CD4-positive, alpha-beta T cell treated with Interleukin-6 at 100 ng/mL for 8 hours (primary cell): ENCODE measurements around the gene LRRC8A.

Source experiments
- DNase-seq: peaks from one replicate; pipeline ENCODE4 v3.0.0-alpha.2; 2020; ENCODE audit warnings: mixed read lengths, low spot score

Gene LRRC8A

DNA sequence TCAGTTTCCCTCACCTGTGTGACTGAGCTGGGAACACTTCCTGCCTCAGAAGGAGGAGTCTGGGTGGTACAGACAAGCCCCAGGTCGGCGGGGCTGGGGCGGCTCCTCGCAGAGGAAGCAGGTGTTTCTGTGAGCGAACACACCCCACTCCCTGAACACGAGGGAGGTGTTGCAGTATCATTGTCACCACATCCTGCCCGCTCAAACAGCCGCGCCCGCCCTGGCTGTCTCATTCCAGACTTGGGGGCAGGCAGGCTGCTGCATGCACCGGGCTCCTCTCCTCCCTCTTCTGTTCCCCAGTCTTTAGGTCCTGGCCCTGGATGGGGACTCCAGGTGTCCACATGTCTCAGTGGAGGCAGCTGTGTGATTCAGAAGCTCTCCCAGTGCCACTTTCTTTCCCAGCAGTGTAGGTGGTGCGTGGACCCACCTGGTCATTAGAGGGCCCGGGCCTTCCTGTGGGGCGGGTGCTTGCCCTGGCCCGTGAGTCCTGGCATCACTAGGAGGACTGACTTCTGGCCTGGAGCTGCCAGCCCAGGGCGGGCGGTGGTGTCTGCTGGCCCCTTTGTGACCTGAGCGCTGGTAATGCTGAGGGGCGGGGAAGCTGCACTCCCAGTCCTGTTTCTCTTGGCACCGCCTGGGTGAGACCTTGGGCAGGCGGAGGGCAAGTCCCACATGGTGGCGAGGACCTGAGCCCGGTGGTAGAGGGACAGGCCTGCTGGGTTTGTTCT lies 20.6 kb downstream of the LRRC8A start:
- DNase-seq = peak; percentile 92

DNA sequence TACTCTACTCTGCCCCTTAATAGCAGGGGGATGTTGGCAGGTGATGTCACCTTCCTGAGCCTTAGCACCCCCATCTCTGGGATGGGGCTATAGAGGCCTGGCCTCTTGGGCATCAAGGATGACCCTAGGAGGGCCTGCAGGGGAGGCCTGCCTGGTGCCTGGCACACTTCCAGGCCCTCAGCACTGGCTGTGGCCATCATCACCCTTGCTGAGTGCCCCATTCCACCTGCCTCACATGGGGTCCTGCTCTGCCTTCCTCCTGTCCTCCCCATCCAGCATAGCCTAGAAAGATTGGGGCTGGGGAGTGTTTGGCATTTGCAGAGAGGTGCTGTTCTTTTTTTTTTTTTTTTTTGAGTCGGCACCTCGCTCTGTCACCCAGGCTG lies 21.1 kb downstream of the LRRC8A start:
- no peak for DNase-seq

GRCh38 chr9:128903871-128904620 lies 22.1 kb downstream of the LRRC8A start:
- DNase-seq = no peak

- DNase-seq = no peak
Observed at GRCh38 chr9:128905964-128906363, 24.0 kb downstream of the LRRC8A start.

GRCh38 chr9:128906741-128907140 lies 24.8 kb downstream of the LRRC8A start:
- DNase-seq = no peak

GRCh38 chr9:128908372-128908771 lies 26.4 kb downstream of the LRRC8A start:
- DNase-seq = no peak

DNA sequence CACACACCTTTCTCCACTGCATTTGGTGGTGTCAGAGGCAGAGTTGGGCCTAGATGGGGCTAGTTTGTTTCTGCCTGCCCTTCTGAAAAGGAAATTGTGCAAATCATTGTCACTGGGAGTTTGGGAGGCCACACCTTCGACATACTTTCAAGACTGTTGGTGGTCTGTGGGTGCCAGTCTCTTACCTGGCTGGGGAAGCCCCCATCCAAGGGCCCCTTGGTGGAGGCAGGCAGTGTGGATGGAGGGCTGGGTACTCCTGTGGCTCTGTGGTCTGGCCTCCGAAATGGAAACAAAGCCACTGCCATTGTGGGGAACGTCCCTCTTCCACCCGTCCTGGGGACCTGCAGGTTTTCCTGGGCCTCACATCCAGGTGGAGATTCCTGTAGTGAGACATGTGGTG lies 27.9 kb downstream of the LRRC8A start:
- DNase-seq = no peak

- no peak for DNase-seq
Observed at GRCh38 chr9:128910906-128911305, 29.0 kb downstream of the LRRC8A start.

DNA sequence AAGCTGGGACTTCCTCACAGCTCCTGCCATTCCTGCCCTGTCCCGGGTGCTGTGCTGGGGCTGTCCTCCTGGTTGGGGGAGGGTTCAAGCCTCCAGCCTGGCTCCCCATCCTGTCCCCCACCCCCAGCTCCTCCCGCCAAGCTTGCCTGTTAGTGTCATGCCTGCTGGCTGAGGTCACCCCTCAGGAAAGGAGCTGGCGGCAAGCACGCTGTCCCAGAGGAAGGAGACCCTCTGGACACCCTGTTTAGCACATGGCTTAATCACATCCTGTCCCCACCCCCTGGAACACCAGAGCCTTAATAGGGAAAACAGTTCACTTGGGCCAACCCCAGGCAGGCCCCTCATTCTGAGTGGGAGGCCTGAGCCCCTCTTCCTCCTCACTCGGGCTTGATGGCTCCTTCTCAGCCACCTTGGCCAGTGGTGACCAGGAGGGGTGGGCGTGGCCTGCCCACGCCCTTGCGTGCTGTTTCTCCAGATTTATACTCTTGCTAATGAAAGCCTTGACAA lies 29.6 kb downstream of the LRRC8A start:
- DNase-seq = no peak

- DNase-seq = no peak
Observed at GRCh38 chr9:128912270-128912853, 30.4 kb downstream of the LRRC8A start.

DNA sequence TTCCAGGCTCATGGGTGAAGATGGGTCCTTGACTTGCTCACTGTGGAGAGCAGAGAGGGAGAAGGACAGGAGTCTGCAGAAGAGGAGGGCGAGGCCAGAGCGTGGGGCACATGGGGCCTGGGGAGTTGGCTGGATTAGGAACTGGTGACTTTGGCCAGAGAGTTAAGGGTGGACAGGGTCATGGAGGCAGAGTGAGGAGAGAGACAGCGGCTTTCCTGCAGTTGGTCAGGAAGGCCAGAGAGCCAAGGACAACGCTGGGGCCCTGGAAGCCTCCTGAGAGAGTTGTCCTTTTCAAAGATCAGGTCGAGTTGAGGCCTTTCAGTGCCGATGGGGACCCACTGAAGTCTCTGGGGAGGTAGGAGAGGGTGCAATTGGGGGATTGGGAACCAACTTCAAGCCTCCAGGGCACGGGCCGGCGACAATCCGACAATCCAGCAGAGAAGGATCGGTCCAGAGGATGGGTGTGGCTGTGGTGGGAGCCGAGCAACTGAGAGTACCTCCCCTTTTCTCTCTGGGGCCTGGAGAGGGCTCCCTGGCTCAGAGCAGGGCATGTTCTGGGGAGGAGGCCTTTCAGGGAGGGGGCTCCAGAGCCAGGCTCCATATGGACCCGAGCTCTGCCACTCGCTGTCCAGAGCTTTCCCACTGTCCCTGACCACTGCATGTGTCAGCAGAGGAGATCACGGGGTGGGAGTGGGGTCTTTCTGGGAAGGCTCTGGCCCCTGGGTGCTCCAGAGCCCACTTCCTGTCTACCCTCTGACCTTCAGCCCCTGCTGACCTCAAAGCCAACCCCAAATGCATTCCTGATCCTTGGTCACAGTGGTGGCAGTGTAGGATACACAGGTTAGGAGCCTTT lies 31.3 kb downstream of the LRRC8A start:
- no peak for DNase-seq

- no peak for DNase-seq
Observed at GRCh38 chr9:128913995-128914772, 32.3 kb downstream of the LRRC8A start.

DNA sequence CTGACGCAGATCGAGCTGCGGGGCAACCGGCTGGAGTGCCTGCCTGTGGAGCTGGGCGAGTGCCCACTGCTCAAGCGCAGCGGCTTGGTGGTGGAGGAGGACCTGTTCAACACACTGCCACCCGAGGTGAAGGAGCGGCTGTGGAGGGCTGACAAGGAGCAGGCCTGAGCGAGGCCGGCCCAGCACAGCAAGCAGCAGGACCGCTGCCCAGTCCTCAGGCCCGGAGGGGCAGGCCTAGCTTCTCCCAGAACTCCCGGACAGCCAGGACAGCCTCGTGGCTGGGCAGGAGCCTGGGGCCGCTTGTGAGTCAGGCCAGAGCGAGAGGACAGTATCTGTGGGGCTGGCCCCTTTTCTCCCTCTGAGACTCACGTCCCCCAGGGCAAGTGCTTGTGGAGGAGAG lies 34.3 kb downstream of the LRRC8A start:
- no peak for DNase-seq

- no peak for DNase-seq
Observed at GRCh38 chr9:128916745-128917144, 34.8 kb downstream of the LRRC8A start.

GRCh38 chr9:128917151-128917849 lies 35.4 kb downstream of the LRRC8A start:
- no peak for DNase-seq

GRCh38 chr9:128918921-128919320 lies 37.0 kb downstream of the LRRC8A start:
- DNase-seq = no peak

GRCh38 chr9:128919402-128920089 lies 37.6 kb downstream of the LRRC8A start:
- no peak for DNase-seq

DNA sequence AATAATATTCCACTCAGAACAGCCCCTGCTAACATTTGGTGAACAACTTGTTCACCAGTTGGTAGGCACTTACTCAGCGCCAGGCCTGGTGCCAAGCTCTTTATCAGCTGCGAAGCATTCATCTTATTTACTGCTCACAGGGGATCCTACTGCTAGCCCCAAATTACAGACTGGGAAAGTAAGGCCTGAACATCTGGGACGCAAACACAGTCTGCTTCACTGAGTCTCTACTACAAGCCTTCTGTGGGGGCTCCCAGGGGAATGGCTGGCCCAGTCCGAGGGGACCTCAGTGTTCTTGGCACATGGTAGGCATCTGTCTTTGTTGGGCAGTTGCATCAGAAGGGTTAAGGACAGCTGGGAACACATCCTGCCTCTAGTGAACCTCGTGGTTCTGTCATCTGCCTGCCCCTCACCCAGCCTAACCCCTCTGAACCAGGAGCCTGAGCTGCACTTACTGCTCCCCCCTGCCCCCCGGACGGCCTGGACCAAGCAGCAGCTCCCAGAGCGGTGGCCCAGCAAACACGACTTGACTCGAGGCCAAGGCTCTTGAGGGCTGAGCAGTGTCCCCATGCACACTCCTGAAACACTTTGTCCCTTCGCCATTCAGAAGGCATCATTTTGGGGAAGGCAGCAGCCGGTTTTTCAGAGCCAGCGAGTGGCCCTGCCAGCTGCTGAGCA lies 38.6 kb downstream of the LRRC8A start, which contains the start of gene PHYHD1:
PHYHD1 (plus strand) TSS at position 602 of the 678 bp plus-strand sequence. CDS start 1,342 bp downstream, outside the sequence.
- DNase-seq = no peak
